ENCODE measurements around the gene ADGRF4. TPM values are rescaled to one million over a fixed set of nuclear protein-coding genes. Genes with fewer than 3 reads are reported as not detected.

Gene ADGRF4
- total RNA-seq, 1 donor from 2014 or later: not detected

- H3K36me3 Mint-ChIP-seq (ENCODE audit: low read depth): no peaks in the 10 kb centered on the region
- H3K27me3 Mint-ChIP-seq (ENCODE audit: low read depth): peaks cover 2% of the 10 kb centered on the region
- no peaks in the 10 kb centered on the region for H3K4me1 Mint-ChIP-seq (ENCODE audit: low read depth)
- H3K27ac Mint-ChIP-seq: no peak overlapping the region
- no peak for DNase-seq (ENCODE audit: low spot score)
- no peak overlapping the region for H3K4me3 Mint-ChIP-seq (ENCODE audit: low read depth)
- intact Hi-C loops (cut with micrococcal nuclease): no loop called here
- no peaks in the 10 kb centered on the region for H3K9me3 Mint-ChIP-seq
These were observed 61.0 kb downstream of the ADGRF4 start for GRCh38 chr6:47759364-47759763.

DNA sequence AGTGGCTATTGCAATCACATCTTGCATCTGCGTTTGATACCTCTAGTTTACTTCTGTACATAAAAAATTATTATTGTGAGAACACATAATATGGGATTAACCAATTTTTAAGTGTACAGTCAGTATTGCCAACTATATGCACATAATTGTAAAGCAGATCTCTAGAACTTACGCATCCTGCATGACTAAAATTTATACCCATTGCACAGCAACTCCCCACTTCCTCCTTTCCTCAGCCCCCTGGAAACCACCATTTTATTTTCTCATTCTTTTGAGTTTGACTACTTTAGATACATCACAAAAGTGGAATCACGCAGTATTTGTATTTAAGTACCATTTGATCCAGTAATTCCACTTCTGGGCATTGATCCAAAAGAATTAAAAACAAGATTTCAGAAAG lies 64.1 kb downstream of the ADGRF4 start:
- DNase-seq (ENCODE audit: low spot score): no peak
- Mint-ChIP-seq H3K27me3 (ENCODE audit: low read depth) (peaks cover 2% of the 10 kb centered on the region), H3K27ac (no peak overlapping the region), H3K36me3 (ENCODE audit: low read depth) (no peaks in the 10 kb centered on the region), H3K4me3 (ENCODE audit: low read depth) (no peak overlapping the region), H3K4me1 (ENCODE audit: low read depth) (no peaks in the 10 kb centered on the region), H3K9me3 (no peaks in the 10 kb centered on the region)
- intact Hi-C loops (cut with micrococcal nuclease): no loop called here

DNA sequence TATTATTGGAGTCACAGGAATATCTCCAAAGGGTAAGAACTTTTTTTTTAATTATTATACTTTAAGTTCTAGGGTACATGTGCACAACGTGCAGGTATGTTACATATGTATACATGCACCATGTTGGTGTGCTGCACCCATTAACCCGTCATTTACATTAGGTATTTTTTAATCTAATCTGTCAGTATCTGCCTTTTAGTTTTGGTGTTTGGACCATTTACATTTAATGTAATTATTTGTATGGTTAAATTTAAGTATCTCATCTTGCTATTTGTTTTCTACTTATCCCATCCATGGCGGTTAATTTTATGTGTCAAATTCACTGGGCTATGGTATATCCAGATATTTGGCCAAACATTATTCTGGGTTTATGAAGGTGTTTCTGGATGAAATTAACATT lies 68.1 kb downstream of the ADGRF4 start:
- intact Hi-C loops (cut with micrococcal nuclease): no loop called here
- Mint-ChIP-seq H3K4me1 (ENCODE audit: low read depth) (no peaks in the 10 kb centered on the region), H3K4me3 (ENCODE audit: low read depth) (no peak overlapping the region), H3K36me3 (ENCODE audit: low read depth) (no peaks in the 10 kb centered on the region), H3K27ac (no peak overlapping the region), H3K9me3 (no peaks in the 10 kb centered on the region), H3K27me3 (ENCODE audit: low read depth) (peaks cover 13% of the 10 kb centered on the region)
- DNase-seq (ENCODE audit: low spot score): no peak

DNA sequence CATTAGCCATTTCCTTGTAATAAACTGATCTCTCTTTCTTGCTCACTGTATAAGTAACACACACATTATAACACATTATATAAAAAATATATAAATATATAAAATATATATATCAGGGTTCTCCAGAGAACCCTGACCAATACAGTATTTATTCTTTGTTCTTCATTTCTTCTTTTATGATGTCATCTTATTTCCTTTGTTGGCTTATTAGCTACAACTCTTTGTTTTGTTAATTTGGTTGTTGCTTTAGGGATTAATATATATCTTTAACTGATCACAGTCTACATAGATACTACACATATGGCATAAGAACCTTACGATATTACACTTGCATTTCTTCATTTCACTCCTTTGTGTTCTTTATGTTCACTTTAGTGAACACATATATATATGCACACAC lies 68.7 kb downstream of the ADGRF4 start:
- Mint-ChIP-seq H3K27me3 (ENCODE audit: low read depth) (peaks cover 15% of the 10 kb centered on the region), H3K4me3 (ENCODE audit: low read depth) (no peak overlapping the region), H3K36me3 (ENCODE audit: low read depth) (no peaks in the 10 kb centered on the region), H3K4me1 (ENCODE audit: low read depth) (no peaks in the 10 kb centered on the region), H3K9me3 (no peaks in the 10 kb centered on the region), H3K27ac (no peak overlapping the region)
- intact Hi-C loops (cut with micrococcal nuclease): no loop called here
- no peak for DNase-seq (ENCODE audit: low spot score)

DNA sequence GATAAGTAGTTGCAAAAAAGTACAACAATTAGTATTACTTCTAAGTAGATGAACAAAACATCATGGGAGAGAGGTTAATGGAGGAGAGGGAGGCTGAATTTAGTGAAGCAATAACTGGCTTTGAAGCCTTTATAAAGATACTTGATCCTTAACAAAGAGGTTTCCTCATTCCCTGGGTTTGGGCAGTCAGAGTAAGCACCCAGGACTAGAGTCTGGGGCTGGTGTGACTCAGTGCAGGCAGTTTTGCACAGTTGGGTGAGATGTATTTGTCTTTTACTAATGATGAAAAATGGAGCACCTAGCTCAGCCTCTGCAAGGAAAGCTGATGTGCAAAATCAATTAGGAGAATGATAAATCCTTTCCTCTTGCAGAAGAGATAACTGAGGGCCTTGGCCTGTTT lies 71.6 kb downstream of the ADGRF4 start:
- no peak for DNase-seq (ENCODE audit: low spot score)
- Mint-ChIP-seq H3K4me1 (ENCODE audit: low read depth) (no peaks in the 10 kb centered on the region), H3K27ac (no peak overlapping the region), H3K9me3 (no peaks in the 10 kb centered on the region), H3K4me3 (ENCODE audit: low read depth) (no peak overlapping the region), H3K27me3 (ENCODE audit: low read depth) (peaks cover 17% of the 10 kb centered on the region), H3K36me3 (ENCODE audit: low read depth) (no peaks in the 10 kb centered on the region)
- intact Hi-C loops (cut with micrococcal nuclease): no loop called here

Other genes starting within 250 kb of the ADGRF4 start
- gene CD2AP, start 220.8 kb upstream of the ADGRF4 start, total RNA-seq: 26.0 and 29.1 TPM in 2 replicates
- not detected in 2 replicates for gene OPN5, start 83.5 kb downstream of the ADGRF4 start, total RNA-seq

All from activated T-helper 2 cell treated with anti-CD3 and anti-CD28 coated beads, Interferon-gamma antibody, Interleukin-2, Interleukin-4, amounts not matched to agents 10 μg/mL and 5 μg/mL and 100 μg/mL, durations not matched to agents 14 hours and 24 hours and 36 hours (primary cell).